ENCODE results near the gene WSCD2. TPM values are rescaled to one million over a fixed set of nuclear protein-coding genes. Genes with fewer than 3 reads are reported as not detected.

The WSCD2 gene
- total RNA-seq, 1 donor from 2014 or later: 0.86 TPM

- no peaks in the 10 kb centered on the region for H3K36me3 Mint-ChIP-seq (ENCODE audit: unreplicated experiment)
- H3K4me1 Mint-ChIP-seq (ENCODE audit: unreplicated experiment): no peaks in the 10 kb centered on the region
- H3K4me3 Mint-ChIP-seq (ENCODE audit: unreplicated experiment): no peak overlapping the region
- H3K27me3 Mint-ChIP-seq (ENCODE audit: unreplicated experiment): peaks cover 6% of the 10 kb centered on the region
- DNase-seq (ENCODE audit: extremely low spot score, unreplicated experiment): no peak
- no peak overlapping the region for H3K27ac Mint-ChIP-seq (ENCODE audit: unreplicated experiment)
- TF ChIP-seq CTCF (IDR thresholded peaks at IDR 0.05): no peak
- H3K9me3 Mint-ChIP-seq (ENCODE audit: unreplicated experiment): no peaks in the 10 kb centered on the region
Observed at GRCh38 chr12:108140501-108140900, 11.4 kb downstream of the WSCD2 start.

GRCh38 chr12:108141600-108142130, 12.6 kb downstream of the WSCD2 start:
- TF ChIP-seq CTCF (IDR thresholded peaks at IDR 0.05): no peak
- no peak for DNase-seq (ENCODE audit: extremely low spot score, unreplicated experiment)
- Mint-ChIP-seq H3K4me3 (ENCODE audit: unreplicated experiment) (no peak overlapping the region), H3K27ac (ENCODE audit: unreplicated experiment) (no peak overlapping the region), H3K27me3 (ENCODE audit: unreplicated experiment) (peaks cover 8% of the 10 kb centered on the region), H3K4me1 (ENCODE audit: unreplicated experiment) (no peaks in the 10 kb centered on the region), H3K36me3 (ENCODE audit: unreplicated experiment) (no peaks in the 10 kb centered on the region), H3K9me3 (ENCODE audit: unreplicated experiment) (no peaks in the 10 kb centered on the region)

GRCh38 chr12:108143144-108143543, 14.1 kb downstream of the WSCD2 start:
- H3K4me3 Mint-ChIP-seq (ENCODE audit: unreplicated experiment): no peak overlapping the region
- no peak for TF ChIP-seq CTCF (IDR thresholded peaks at IDR 0.05)
- H3K27me3 Mint-ChIP-seq (ENCODE audit: unreplicated experiment): peaks cover 5% of the 10 kb centered on the region
- no peaks in the 10 kb centered on the region for H3K9me3 Mint-ChIP-seq (ENCODE audit: unreplicated experiment)
- no peaks in the 10 kb centered on the region for H3K36me3 Mint-ChIP-seq (ENCODE audit: unreplicated experiment)
- H3K4me1 Mint-ChIP-seq (ENCODE audit: unreplicated experiment): no peaks in the 10 kb centered on the region
- no peak for DNase-seq (ENCODE audit: extremely low spot score, unreplicated experiment)
- H3K27ac Mint-ChIP-seq (ENCODE audit: unreplicated experiment): no peak overlapping the region

GRCh38 chr12:108144080-108144479, 15.0 kb downstream of the WSCD2 start:
- H3K36me3 Mint-ChIP-seq (ENCODE audit: unreplicated experiment): no peaks in the 10 kb centered on the region
- no peak overlapping the region for H3K27ac Mint-ChIP-seq (ENCODE audit: unreplicated experiment)
- H3K4me3 Mint-ChIP-seq (ENCODE audit: unreplicated experiment): no peak overlapping the region
- H3K27me3 Mint-ChIP-seq (ENCODE audit: unreplicated experiment): peaks cover 5% of the 10 kb centered on the region
- DNase-seq (ENCODE audit: extremely low spot score, unreplicated experiment): no peak
- no peaks in the 10 kb centered on the region for H3K9me3 Mint-ChIP-seq (ENCODE audit: unreplicated experiment)
- no peak for TF ChIP-seq CTCF (IDR thresholded peaks at IDR 0.05)
- H3K4me1 Mint-ChIP-seq (ENCODE audit: unreplicated experiment): no peaks in the 10 kb centered on the region

- DNase-seq (ENCODE audit: extremely low spot score, unreplicated experiment): no peak
- Mint-ChIP-seq H3K9me3 (ENCODE audit: unreplicated experiment) (no peaks in the 10 kb centered on the region), H3K27ac (ENCODE audit: unreplicated experiment) (no peak overlapping the region), H3K4me3 (ENCODE audit: unreplicated experiment) (no peak overlapping the region), H3K27me3 (ENCODE audit: unreplicated experiment) (peaks cover 5% of the 10 kb centered on the region), H3K36me3 (ENCODE audit: unreplicated experiment) (no peaks in the 10 kb centered on the region), H3K4me1 (ENCODE audit: unreplicated experiment) (no peaks in the 10 kb centered on the region)
- TF ChIP-seq CTCF (IDR thresholded peaks at IDR 0.05): no peak
Observed at GRCh38 chr12:108145011-108145410, 15.9 kb downstream of the WSCD2 start.

Data from osteocyte (in vitro differentiated cells).